Stimulated activated CD8-positive, alpha-beta memory T cell treated with anti-CD3 and anti-CD28 coated beads, Interleukin-12 subunit alpha, Interleukin-12 subunit beta, amount 100 ng/mL, for 24 hours (primary cell): ENCODE results near the gene ACKR4.

Experiments
- DNase-seq: peaks from one replicate; pipeline ENCODE4 v3.0.0-alpha.2; 2020; ENCODE audit errors: extremely low read depth

Gene ACKR4

GRCh38 chr3:132641837-132642538 lies 44.9 kb downstream of the ACKR4 start:
- no peak for DNase-seq

GRCh38 chr3:132642539-132642847 lies 45.4 kb downstream of the ACKR4 start:
- no peak for DNase-seq

GRCh38 chr3:132643366-132643765 lies 46.3 kb downstream of the ACKR4 start:
- DNase-seq, result no peak

- DNase-seq, result no peak
Observed at GRCh38 chr3:132645058-132645457, 48.0 kb downstream of the ACKR4 start.

- DNase-seq, result no peak
Observed at GRCh38 chr3:132650153-132650552, 53.1 kb downstream of the ACKR4 start.
